Activated CD4-positive, alpha-beta T cell treated with anti-CD3 and anti-CD28 coated beads, Interleukin-2, amount 50 U/mL, for 24 hours (primary cell): ENCODE data around the gene CSN1S1.
"Not testable (repeated sequence)": the region's sequence is repeated elsewhere in the genome, so short reads cannot be mapped to it uniquely, and the experiment has no call there.

Source experiments
- DNase-seq, 2 donors: peaks; one replicate each; pipeline ENCODE4 v3.0.0-alpha.2; 2020; ENCODE audit warnings: low read depth in 1 of 2, low spot score in 1 of 2

CSN1S1 gene

GRCh38 chr4:69930768-69931167 lies at the start of gene CSN1S1:
TSS of gene CSN1S1 (plus strand) at chr4:69931068. CDS start at chr4:69932556, 1,488 bp downstream.
- no peak for DNase-seq

- peak in 1 of 2 donors; percentile 4 for DNase-seq
Measured at GRCh38 chr4:69881173-69881773, 49.6 kb upstream of the CSN1S1 start.

- DNase-seq, result no peak
Measured at GRCh38 chr4:69882150-69882549, 48.7 kb upstream of the CSN1S1 start.

GRCh38 chr4:69888336-69888735 lies 42.5 kb upstream of the CSN1S1 start:
- DNase-seq, result no peak

- no peak for DNase-seq
Measured at GRCh38 chr4:69894186-69894585, 36.7 kb upstream of the CSN1S1 start.

GRCh38 chr4:69894721-69895120 lies 36.1 kb upstream of the CSN1S1 start:
- DNase-seq, result no peak

- DNase-seq, result no peak
Measured at GRCh38 chr4:69896530-69897116, 34.2 kb upstream of the CSN1S1 start.

GRCh38 chr4:69907151-69907550 lies 23.7 kb upstream of the CSN1S1 start:
- no peak for DNase-seq

- DNase-seq, result no peak
Measured at GRCh38 chr4:69909195-69909594, 21.7 kb upstream of the CSN1S1 start.

GRCh38 chr4:69910016-69910782 lies 20.7 kb upstream of the CSN1S1 start:
- no peak for DNase-seq

- no peak for DNase-seq
Measured at GRCh38 chr4:69920874-69921273, 10.0 kb upstream of the CSN1S1 start.

- not testable (repeated sequence) for DNase-seq
Measured at GRCh38 chr4:69923782-69924410, 7.0 kb upstream of the CSN1S1 start.

GRCh38 chr4:69934150-69934549 lies 3.3 kb downstream of the CSN1S1 start:
- no peak for DNase-seq

- no peak for DNase-seq
Measured at GRCh38 chr4:69936566-69936965, 5.7 kb downstream of the CSN1S1 start.

GRCh38 chr4:69951602-69952001 lies 20.7 kb downstream of the CSN1S1 start:
- no peak for DNase-seq

GRCh38 chr4:69957209-69957608 lies 26.3 kb downstream of the CSN1S1 start:
- DNase-seq, result no peak

GRCh38 chr4:69965628-69966027 lies 34.8 kb downstream of the CSN1S1 start, which contains the start of gene CSN2:
TSS of gene CSN2 (minus strand) at chr4:69965728. CDS start at chr4:69960995, 4,733 bp downstream.
- no peak for DNase-seq

GRCh38 chr4:69970071-69970470 lies 39.2 kb downstream of the CSN1S1 start:
- DNase-seq, result no peak

GRCh38 chr4:69974631-69975030 lies 43.8 kb downstream of the CSN1S1 start:
- no peak for DNase-seq

GRCh38 chr4:69977582-69977981 lies 46.7 kb downstream of the CSN1S1 start:
- DNase-seq, result no peak

GRCh38 chr4:69984030-69984443 lies 53.2 kb downstream of the CSN1S1 start:
- DNase-seq, result no peak

GRCh38 chr4:69986663-69987062 lies 55.8 kb downstream of the CSN1S1 start:
- no peak for DNase-seq
